HepG2 (cell line): Measurements from ENCODE around the gene PYCR2. TPM values are rescaled to one million over a fixed set of nuclear protein-coding genes. Genes with fewer than 3 reads are reported as not detected.

Experiments
- ARID3A ChIP-seq: IDR thresholded peaks from 2 replicates; pipeline ENCODE4 v1.6.1; 2012; ENCODE audit warnings: low read depth, low read length, improper control_type of control experiment
- ATAD3A ChIP-seq: sonication (generic); formaldehyde crosslinking; IDR thresholded peaks from 2 replicates; pipeline ENCODE4 v1.4.0; 2020; ENCODE audit warnings: missing genetic modification reagents
- BATF2 ChIP-seq: sonication (generic); formaldehyde crosslinking; IDR thresholded peaks from 2 replicates; pipeline ENCODE4 v1.8.0; 2022; ENCODE audit warnings: mild to moderate bottlenecking, missing genetic modification reagents, moderate library complexity
- CBX2 ChIP-seq, 2 experiments: fragments of 200-600 bp in 1 of 2; sonication (generic); formaldehyde crosslinking in 1 of 2; IDR thresholded peaks; 2 replicates each; pipeline versions ENCODE4 v1.7.0 to v1.8.1; 2018 to 2022; ENCODE audit warnings: low read depth in 2 of 2, low read length in 1 of 2, mild to moderate bottlenecking in 1 of 2, missing genetic modification reagents in 1 of 2
- FOXO1 ChIP-seq: sonication (generic); formaldehyde crosslinking; IDR thresholded peaks from 2 replicates; pipeline ENCODE4 v1.4.0; 2020; ENCODE audit warnings: missing genetic modification reagents
- MTF2 ChIP-seq: sonication (generic); formaldehyde crosslinking; IDR thresholded peaks from 2 replicates; pipeline ENCODE4 v1.5.0; 2020; ENCODE audit warnings: missing genetic modification reagents, borderline replicate concordance
- MZF1 ChIP-seq: sonication (generic); formaldehyde crosslinking; IDR thresholded peaks from 2 replicates; pipeline ENCODE4 v1.8.1; 2023; ENCODE audit warnings: mild to moderate bottlenecking, missing genetic modification reagents, borderline replicate concordance
- NR2F2 ChIP-seq: IDR thresholded peaks from 2 replicates; pipeline ENCODE4 v1.6.1; 2012; ENCODE audit warnings: low read depth, inconsistent platforms, borderline replicate concordance
- RBFOX2 ChIP-seq: fragments of 200-400 bp; formaldehyde crosslinking; IDR thresholded peaks from 2 replicates; pipeline ENCODE4 v1.6.1; 2017; ENCODE audit warnings: low read depth, mild to moderate bottlenecking, low read length
- SCMH1 ChIP-seq: sonication (generic); formaldehyde crosslinking; IDR thresholded peaks from 2 replicates; pipeline ENCODE4 v1.9.0; 2021; ENCODE audit warnings: missing genetic modification reagents, mild to moderate bottlenecking, borderline replicate concordance
- SIN3B ChIP-seq: fragments of 150-350 bp; IDR thresholded peaks from 2 replicates; pipeline ENCODE4 v1.6.1; 2014; ENCODE audit warnings: low read length
- SMC3 ChIP-seq: IDR thresholded peaks from 2 replicates; pipeline ENCODE4 v1.6.1; 2011; ENCODE audit warnings: low read length, improper control_type of control experiment
- SOX13 ChIP-seq, 3 experiments: fragments of 450-650 bp in 1 of 3; sonication (generic) in 1 of 3; formaldehyde crosslinking in 1 of 3; IDR thresholded peaks in 2 of 3; conservative IDR thresholded peaks in 1 of 3; 2 replicates each; pipeline versions ENCODE4 v1.5.0 to v1.6.1; 2016 to 2020; ENCODE audit warnings: antibody characterized with exemption in 1 of 3, mild to moderate bottlenecking in 1 of 3, missing compliant biosample characterization in 1 of 3, missing genetic modification reagents in 1 of 3, moderate library complexity in 1 of 3
- TOE1 ChIP-seq: sonication (generic); formaldehyde crosslinking; IDR thresholded peaks from 2 replicates; pipeline ENCODE4 v1.4.0; 2020; ENCODE audit warnings: mild to moderate bottlenecking, missing genetic modification reagents
- ZBTB4 ChIP-seq: sonication (generic); formaldehyde crosslinking; IDR thresholded peaks from 2 replicates; pipeline ENCODE4 v1.4.0; 2020; ENCODE audit warnings: missing genetic modification reagents, mild to moderate bottlenecking, borderline replicate concordance
- ZFAT ChIP-seq: sonication (generic); formaldehyde crosslinking; conservative IDR thresholded peaks from 2 replicates; pipeline ENCODE4 v1.8.1; 2023; ENCODE audit warnings: missing genetic modification reagents, inconsistent platforms
- ZFY ChIP-seq: sonication (generic); formaldehyde crosslinking; IDR thresholded peaks from 2 replicates; pipeline ENCODE4 v1.4.0; 2020; ENCODE audit warnings: missing genetic modification reagents
- ZMAT5 ChIP-seq: sonication (generic); formaldehyde crosslinking; IDR thresholded peaks from 2 replicates; pipeline ENCODE4 v1.5.0; 2020; ENCODE audit warnings: mild to moderate bottlenecking, low read depth, missing genetic modification reagents, borderline replicate concordance
- ZNF180 ChIP-seq: sonication (generic); formaldehyde crosslinking; IDR thresholded peaks from 2 replicates; pipeline ENCODE4 v1.4.0; 2020; ENCODE audit warnings: low read depth, missing genetic modification reagents, borderline replicate concordance
- ZSCAN21 ChIP-seq: sonication (generic); formaldehyde crosslinking; IDR thresholded peaks from 2 replicates; pipeline ENCODE4 v1.8.0; 2022; ENCODE audit warnings: mild to moderate bottlenecking, missing genetic modification reagents, moderate library complexity, borderline replicate concordance
- ZSCAN31 ChIP-seq: sonication (generic); formaldehyde crosslinking; IDR thresholded peaks from 2 replicates; pipeline ENCODE4 v1.5.0; 2020; ENCODE audit warnings: low read depth, mild to moderate bottlenecking, missing genetic modification reagents
- polyA plus RNA-seq, 8 experiments: library from polyadenylated mRNA; depleted of rRNA in 3 of 8; stranded (reverse) in 7 of 8; unstranded in 1 of 8; fragments of >200 nt; fragmentation: Illumina TruSeq in 4 of 8; extraction: Trizol in 4 of 8; gene quantifications; 2 replicates each; pipeline versions ENCODE4 v1.2.1 to v1.2.3, GENCODE V29; 2011 to 2016; ENCODE audit warnings: low read depth in 4 of 8, missing spikeins in 1 of 8, mixed read lengths in 1 of 8; ENCODE audit not compliant: insufficient read depth in 1 of 8
- total RNA-seq, 5 experiments: library from RNA; depleted of rRNA; stranded (reverse); fragments of >200 nt; fragmentation: Illumina TruSeq; extraction: Trizol; gene quantifications; 2 replicates each; pipeline ENCODE4 v1.2.3, GENCODE V29; 2016; ENCODE audit warnings: low read depth in 1 of 5
- TF ChIP-seq, protein P1 (sequence below): sonication (generic); formaldehyde crosslinking; IDR thresholded peaks from 2 replicates; pipeline ENCODE4 v1.5.0; 2020; ENCODE audit warnings: missing genetic modification reagents, mild to moderate bottlenecking, borderline replicate concordance

The PYCR2 gene
- total and polyA plus RNA-seq, 2 of the 13 experiments (the other 11 are each of a cell fraction or from before 2014, with no cell fraction given): 47.2 to 47.8 TPM

GRCh38 chr1:225891229-225891972, 32.6 kb downstream of the PYCR2 start (continued):
- TF ChIP-seq ARID3A (no peak), BATF2 (CRISPR knock-in tag) (no peak), ATAD3A (CRISPR knock-in tag) (no peak), SIN3B (no peak), CBX2 (IDR thresholded peaks at IDR 0.05; ENCODE audit: low read depth, low read length) (no peak), CBX2 (CRISPR knock-in tag; IDR thresholded peaks at IDR 0.05; ENCODE audit: low read depth) (no peak), TOE1 (CRISPR knock-in tag) (no peak), ZNF180 (no peak), NR2F2 (0 out of 2 replicates have a peak, but pooled peaks have one; percentile 18), ZFAT (CRISPR knock-in tag) (no peak), ZSCAN31 (0 out of 2 replicates have a peak, but pooled peaks have one; percentile 49), ZBTB4 (CRISPR knock-in tag) (0 out of 2 replicates have a peak, but pooled peaks have one; percentile 35), SCMH1 (CRISPR knock-in tag) (no peak), RBFOX2 (no peak), ZFY (CRISPR knock-in tag) (no peak; the same call in 1 of the 2 replicates), SMC3 (no peak), ZMAT5 (CRISPR knock-in tag) (no peak), FOXO1 (no peak), MZF1 (CRISPR knock-in tag) (no peak), SOX13 (IDR thresholded peaks at IDR 0.05) (no peak), SOX13 (CRISPR knock-in tag; conservative IDR thresholded peaks at IDR 0.05 in 1 of 2, IDR thresholded peaks at IDR 0.05 in 1 of 2) (peak in 1 of 2 experiments; percentile 58; a peak in 2 of 4 replicates), ZSCAN21 (CRISPR knock-in tag) (0 out of 2 replicates have a peak, but pooled peaks have one; percentile 35), MTF2 (CRISPR knock-in tag) (no peak)
- TF ChIP-seq, protein P1, sequence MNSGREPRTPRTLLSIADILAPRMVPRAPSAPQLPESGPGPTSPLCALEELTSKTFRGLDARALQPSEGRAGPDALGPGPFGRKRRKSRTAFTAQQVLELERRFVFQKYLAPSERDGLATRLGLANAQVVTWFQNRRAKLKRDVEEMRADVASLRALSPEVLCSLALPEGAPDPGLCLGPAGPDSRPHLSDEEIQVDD (CRISPR knock-in tag): no peak
